Large intestine (tissue), 3 donors: ENCODE results near the gene KCNT2. TPM values are rescaled to one million over a fixed set of nuclear protein-coding genes. Genes with fewer than 3 reads are reported as not detected.

ENCODE experiments used
- DNase-seq, 2 donors: peaks; one replicate each; pipeline versions ENCODE4 v3.0.0 to v3.0.0-alpha.2; 2013
- H3K27ac ChIP-seq: one replicate; pipeline ENCODE4 v1.5.1; 2013; ENCODE audit warnings: low read length
- H3K27me3 ChIP-seq: 2 replicates; pipeline ENCODE4 v1.6.1; 2013; ENCODE audit warnings: low read length; ENCODE audit not compliant: control insufficient read depth, insufficient read depth
- H3K36me3 ChIP-seq: 2 replicates; pipeline ENCODE4 v1.6.1; 2013; ENCODE audit warnings: low read length; ENCODE audit not compliant: control insufficient read depth, insufficient read depth
- H3K4me1 ChIP-seq: one replicate; pipeline ENCODE4 v1.6.1; 2013; ENCODE audit warnings: low read length; ENCODE audit not compliant: control insufficient read depth, insufficient read depth
- H3K4me3 ChIP-seq: one replicate; pipeline ENCODE4 v1.5.1; 2013; ENCODE audit warnings: low read length
- H3K9me3 ChIP-seq: one replicate; pipeline ENCODE4 v1.6.1; 2013; ENCODE audit warnings: mild to moderate bottlenecking, low read depth, low read length, moderate library complexity; ENCODE audit not compliant: control insufficient read depth
- WGBS: methylation state at CpG from one replicate; pipeline ENCODE4 v1.1.5; 2013; ENCODE audit warnings: low lambda C conversion rate; ENCODE audit not compliant: insufficient coverage; 5-methylcytosine and 5-hydroxymethylcytosine counted together
- polyA plus RNA-seq: library from polyadenylated mRNA; unstranded; fragments of 120-200 nt; gene quantifications from one replicate; pipeline ENCODE4 v1.2.1, GENCODE V29; 2013

KCNT2 gene
- polyA plus RNA-seq, 1 donor: 3.5 TPM

DNA sequence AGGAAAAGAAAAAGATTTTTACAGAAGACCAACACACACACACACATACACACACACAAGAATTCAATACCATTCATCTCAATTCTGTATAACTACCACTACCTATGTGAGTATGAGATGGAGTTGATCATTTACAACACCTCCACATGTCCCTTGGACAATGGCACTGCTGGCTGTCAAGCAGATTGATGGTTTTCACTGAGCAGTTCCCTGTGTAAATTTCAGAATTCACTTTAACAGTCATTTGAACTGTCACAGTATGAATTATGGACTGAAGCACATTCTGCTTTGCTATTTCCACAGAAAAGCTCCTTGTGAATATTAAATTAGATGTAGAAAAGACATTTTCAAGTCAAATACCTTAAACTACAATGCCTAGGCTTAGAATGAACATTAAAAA lies 14.3 kb downstream of the KCNT2 start:
- H3K9me3 ChIP-seq: no peaks in the 10 kb centered on the region
- no peaks in the 10 kb centered on the region for H3K27me3 ChIP-seq
- no peak overlapping the region for H3K27ac ChIP-seq
- no peaks in the 10 kb centered on the region for H3K36me3 ChIP-seq
- no peak overlapping the region for H3K4me3 ChIP-seq
- H3K4me1 ChIP-seq: no peaks in the 10 kb centered on the region
- no peak for DNase-seq

DNA sequence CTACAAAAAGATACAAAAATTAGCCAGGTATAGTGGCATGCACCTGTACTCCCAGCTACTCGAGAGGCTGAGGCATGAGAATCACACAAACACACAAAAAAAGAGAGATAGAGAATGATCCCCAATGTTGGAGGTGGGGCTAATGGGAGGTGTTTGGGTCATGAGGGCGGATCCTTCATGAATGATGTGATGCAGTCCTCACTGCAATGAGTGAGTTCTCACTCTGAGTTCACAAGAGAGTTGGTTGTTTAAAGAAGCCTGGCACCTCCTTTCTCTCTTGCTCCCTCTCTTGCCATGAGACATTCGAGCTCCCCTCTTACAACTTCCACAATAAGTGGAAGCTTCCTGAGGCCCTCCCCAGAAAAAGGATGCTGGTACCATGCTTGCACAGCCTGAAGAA lies 17.3 kb downstream of the KCNT2 start:
- H3K9me3 ChIP-seq: no peaks in the 10 kb centered on the region
- H3K4me1 ChIP-seq: no peaks in the 10 kb centered on the region
- no CpG with 5 or more reads among the region's 3 CpGs for WGBS
- no peak overlapping the region for H3K27ac ChIP-seq
- H3K4me3 ChIP-seq: no peak overlapping the region
- no peaks in the 10 kb centered on the region for H3K27me3 ChIP-seq
- no peaks in the 10 kb centered on the region for H3K36me3 ChIP-seq
- no peak for DNase-seq

DNA sequence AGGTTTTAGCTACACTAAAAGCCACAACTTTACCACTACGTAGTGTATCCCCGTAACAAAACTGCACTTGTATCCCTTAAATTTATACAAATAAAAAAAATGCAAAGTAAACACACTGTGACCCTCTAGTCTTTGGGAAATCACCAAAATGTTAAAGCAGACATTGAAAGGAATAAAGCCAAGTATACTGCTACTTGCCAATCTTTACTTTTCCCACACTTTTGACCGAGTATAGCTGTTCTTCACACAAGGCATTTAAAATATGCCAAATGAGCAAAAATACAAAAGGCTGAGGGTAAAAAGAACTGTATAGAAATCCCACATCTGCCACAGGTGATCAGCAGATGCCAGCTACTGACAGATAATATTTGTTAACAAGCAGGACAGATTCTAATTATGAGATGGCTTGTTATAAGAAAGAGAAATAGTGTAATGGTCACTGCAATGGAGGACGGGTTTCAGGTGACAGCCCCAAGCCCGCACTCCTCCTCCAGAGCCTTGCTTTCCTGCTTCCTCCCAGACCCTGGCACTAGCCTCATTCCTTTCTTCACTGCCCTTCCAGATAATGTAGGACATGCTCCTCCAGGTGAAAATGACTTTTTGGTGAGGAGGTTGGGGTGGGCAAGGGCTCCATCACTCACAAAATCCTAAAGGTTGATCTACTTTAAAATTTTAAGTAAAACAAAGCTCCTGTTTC lies 18.1 kb downstream of the KCNT2 start:
- Histone ChIP-seq H3K27ac (no peak overlapping the region), H3K4me1 (no peaks in the 10 kb centered on the region), H3K36me3 (no peaks in the 10 kb centered on the region), H3K4me3 (no peak overlapping the region), H3K9me3 (no peaks in the 10 kb centered on the region), H3K27me3 (no peaks in the 10 kb centered on the region)
- WGBS: 100% methylated on average over 2 of the region's 5 CpGs
- DNase-seq: no peak

DNA sequence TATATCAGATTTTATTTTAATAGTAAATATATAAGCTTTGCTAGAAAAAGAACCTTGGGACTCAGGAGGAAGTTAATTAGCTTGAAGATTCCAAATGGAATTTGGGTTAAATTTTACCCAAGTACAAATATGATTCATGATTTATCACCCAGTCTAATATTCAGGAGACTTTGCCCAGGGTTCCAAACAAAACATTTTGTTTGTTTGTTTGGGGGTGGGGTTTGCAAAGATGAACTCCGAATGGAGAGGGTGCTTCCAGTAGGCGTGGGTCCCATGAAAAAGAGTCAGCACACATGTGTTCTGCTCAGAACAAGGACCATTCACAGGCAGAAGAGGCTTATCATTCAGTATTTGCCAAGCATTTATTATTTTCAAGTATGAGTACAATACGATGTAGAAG lies 23.5 kb downstream of the KCNT2 start:
- WGBS: 7% methylated on average over 2 of the region's 3 CpGs
- Histone ChIP-seq H3K27ac (no peak overlapping the region), H3K36me3 (no peaks in the 10 kb centered on the region), H3K27me3 (no peaks in the 10 kb centered on the region), H3K4me1 (no peaks in the 10 kb centered on the region), H3K4me3 (no peak overlapping the region), H3K9me3 (no peaks in the 10 kb centered on the region)
- DNase-seq: no peak

DNA sequence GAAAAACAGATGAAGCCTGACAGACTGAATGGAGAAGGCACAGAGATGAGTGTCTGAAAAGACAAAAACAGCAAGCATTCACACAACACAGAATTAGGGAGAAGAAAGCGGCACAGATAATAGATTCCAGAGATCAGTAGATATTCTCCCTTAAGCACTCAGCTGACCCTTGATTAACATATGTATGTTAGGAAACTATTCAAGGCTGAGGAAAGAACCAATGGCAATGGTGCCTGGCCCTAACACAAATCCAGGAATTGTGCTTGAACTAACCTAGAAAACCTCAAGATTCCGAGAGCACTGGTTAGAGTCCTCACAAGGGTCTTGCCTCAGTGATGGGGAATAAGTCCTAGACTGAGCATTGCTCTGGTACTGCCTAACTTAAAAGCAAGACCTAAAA lies 30.9 kb downstream of the KCNT2 start:
- no peak for DNase-seq
- no peaks in the 10 kb centered on the region for H3K36me3 ChIP-seq
- no CpG with 5 or more reads among the region's 2 CpGs for WGBS

DNA sequence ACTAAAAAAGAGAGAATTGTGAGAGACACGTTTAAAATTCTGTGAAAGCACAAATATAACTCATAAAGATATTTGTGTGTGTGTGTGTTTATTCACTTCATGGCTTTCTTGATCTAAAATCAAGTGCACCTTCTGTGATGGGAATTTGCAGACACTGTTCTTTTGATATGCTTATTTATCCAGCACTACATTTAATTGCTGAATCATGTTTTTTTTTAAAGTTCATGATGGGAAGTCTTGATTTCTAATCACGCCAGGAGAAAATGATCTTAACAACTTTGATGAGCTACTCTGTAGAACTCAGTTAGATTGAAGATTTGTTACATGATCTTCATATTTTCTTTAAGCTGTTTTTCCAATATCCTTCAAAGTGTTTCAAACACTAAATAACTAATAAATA lies 35.0 kb downstream of the KCNT2 start:
- no peaks in the 10 kb centered on the region for H3K36me3 ChIP-seq
- DNase-seq: no peak
- H3K27me3 ChIP-seq: no peaks in the 10 kb centered on the region
- no peaks in the 10 kb centered on the region for H3K4me1 ChIP-seq
- 80% methylated on average over 1 of the region's 2 CpGs for WGBS
- H3K9me3 ChIP-seq: no peaks in the 10 kb centered on the region
- H3K4me3 ChIP-seq: no peak overlapping the region
- no peak overlapping the region for H3K27ac ChIP-seq

More for the DNA sequence above, 30.9 kb downstream of the KCNT2 start:
- Histone ChIP-seq H3K27me3 (no peaks in the 10 kb centered on the region), H3K4me3 (no peak overlapping the region), H3K9me3 (no peaks in the 10 kb centered on the region), H3K27ac (no peak overlapping the region), H3K4me1 (no peaks in the 10 kb centered on the region)

DNA sequence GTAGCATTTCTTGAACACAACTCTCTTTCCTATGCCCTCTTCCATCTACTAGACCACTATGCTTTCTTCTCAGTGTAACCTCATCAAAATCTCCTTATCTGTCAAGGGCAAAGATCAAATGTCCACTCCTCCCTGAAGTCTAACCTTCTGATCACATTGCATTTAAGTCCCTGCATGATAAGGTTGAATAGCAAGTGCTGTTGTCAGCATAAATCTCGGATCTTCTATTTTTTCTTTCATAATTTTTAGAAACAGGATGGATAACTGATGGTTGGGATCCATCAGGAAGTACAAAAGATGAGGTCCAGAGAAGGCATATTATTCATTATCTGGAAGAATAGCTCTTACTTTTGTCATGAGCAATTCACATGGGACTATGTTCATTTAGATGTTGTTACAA lies 41.0 kb downstream of the KCNT2 start:
- Histone ChIP-seq H3K27ac (no peak overlapping the region), H3K4me3 (no peak overlapping the region), H3K4me1 (no peaks in the 10 kb centered on the region), H3K27me3 (no peaks in the 10 kb centered on the region), H3K36me3 (no peaks in the 10 kb centered on the region), H3K9me3 (no peaks in the 10 kb centered on the region)
- WGBS: 60% methylated on average over 1 of the region's 1 CpG
- no peak for DNase-seq

DNA sequence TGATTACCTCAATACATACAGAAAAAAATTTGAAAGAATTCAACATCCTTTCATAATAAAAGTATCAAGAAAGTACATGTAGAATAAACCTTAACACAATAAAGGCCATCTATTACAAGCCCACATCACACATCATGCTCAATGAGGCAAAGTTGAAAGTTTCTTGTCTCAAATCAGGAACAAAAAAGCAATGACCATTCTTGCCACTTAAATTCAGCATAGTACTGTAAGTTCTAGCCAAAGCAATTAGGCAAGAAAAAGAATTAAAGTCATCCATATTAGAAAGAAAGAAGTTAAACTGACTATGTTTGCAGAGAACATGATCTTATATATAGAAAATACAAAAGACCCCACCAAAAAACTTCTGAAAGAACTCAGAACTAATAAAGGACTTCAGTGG lies 44.5 kb downstream of the KCNT2 start:
- Histone ChIP-seq H3K9me3 (no peaks in the 10 kb centered on the region), H3K27ac (no peak overlapping the region), H3K4me1 (no peaks in the 10 kb centered on the region), H3K36me3 (no peaks in the 10 kb centered on the region), H3K27me3 (no peaks in the 10 kb centered on the region), H3K4me3 (no peak overlapping the region)
- no peak for DNase-seq

DNA sequence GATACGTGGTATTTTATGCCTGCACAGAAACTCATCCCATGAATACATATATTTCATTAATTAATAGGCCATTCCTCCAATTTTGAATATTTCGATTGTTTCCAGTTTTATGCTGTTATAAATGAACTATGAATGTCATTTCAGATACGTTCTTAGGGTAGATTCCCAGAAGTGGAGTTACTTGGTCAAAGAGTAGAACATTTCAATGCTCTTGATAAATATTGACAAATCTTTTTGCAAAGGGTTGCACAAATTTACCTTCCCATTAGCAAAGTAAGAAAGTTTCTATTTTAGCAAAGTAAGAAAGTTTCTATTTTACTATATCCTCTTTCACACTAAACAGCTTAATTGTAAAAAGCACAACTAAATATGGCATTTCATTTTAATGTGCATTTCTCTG lies 48.9 kb downstream of the KCNT2 start:
- no peaks in the 10 kb centered on the region for H3K27me3 ChIP-seq
- H3K4me3 ChIP-seq: no peak overlapping the region
- no peak for DNase-seq
- no peak overlapping the region for H3K27ac ChIP-seq
- WGBS: 80% methylated on average over 2 of the region's 3 CpGs
- H3K4me1 ChIP-seq: no peaks in the 10 kb centered on the region
- no peaks in the 10 kb centered on the region for H3K36me3 ChIP-seq
- H3K9me3 ChIP-seq: no peaks in the 10 kb centered on the region

DNA sequence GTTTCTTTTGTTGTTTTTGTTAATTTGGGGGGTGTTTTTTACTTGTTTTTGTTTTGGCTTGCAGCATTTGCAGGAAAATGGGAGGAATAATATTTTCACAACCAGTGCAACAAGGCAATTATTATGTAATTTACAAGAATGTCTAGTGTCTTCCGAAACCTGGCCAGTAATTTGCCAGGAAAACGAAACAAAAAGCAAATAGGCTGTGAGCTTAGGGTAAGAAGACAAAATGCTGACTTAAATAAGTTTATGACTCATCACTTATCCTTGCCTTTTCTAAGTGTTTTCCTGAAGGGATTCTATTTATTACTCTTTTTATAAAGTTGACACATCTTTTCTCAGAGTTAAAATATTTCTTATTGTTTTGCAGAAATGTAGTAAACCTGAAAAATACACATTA lies 49.8 kb downstream of the KCNT2 start:
- DNase-seq: peak in 1 of 2 donors; percentile 6
- H3K4me1 ChIP-seq: no peaks in the 10 kb centered on the region
- H3K27ac ChIP-seq: no peak overlapping the region
- no peak overlapping the region for H3K4me3 ChIP-seq
- 72% methylated on average over 2 of the region's 2 CpGs for WGBS
- H3K9me3 ChIP-seq: no peaks in the 10 kb centered on the region
- H3K27me3 ChIP-seq: no peaks in the 10 kb centered on the region
- no peaks in the 10 kb centered on the region for H3K36me3 ChIP-seq

DNA sequence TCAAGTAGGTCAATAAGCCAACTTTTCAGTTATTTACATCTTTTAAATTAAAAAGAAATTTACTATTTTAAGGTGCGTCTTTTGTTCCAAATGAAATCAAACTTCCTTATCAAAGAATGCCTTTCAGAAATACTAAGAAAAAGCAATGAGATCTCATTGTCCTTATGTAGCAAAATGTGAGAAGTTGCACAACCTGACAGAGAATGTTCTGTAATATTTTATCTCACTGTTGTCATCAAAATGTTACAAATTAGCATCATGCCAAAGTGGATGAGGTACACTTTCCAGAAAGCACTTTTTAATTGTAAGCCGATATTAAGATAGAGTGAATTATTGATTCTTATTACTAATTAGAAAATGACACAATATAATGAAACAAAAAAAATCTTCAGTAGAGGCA lies 50.4 kb downstream of the KCNT2 start:
- WGBS: 100% methylated on average over 2 of the region's 2 CpGs
- Histone ChIP-seq H3K27me3 (no peaks in the 10 kb centered on the region), H3K4me1 (no peaks in the 10 kb centered on the region), H3K27ac (no peak overlapping the region), H3K9me3 (no peaks in the 10 kb centered on the region), H3K36me3 (no peaks in the 10 kb centered on the region), H3K4me3 (no peak overlapping the region)
- DNase-seq: no peak
